Endodermal cell (in vitro differentiated cells): Measurements from ENCODE around the gene SLC4A7. TPM values are rescaled to one million over a fixed set of nuclear protein-coding genes. Genes with fewer than 3 reads are reported as not detected.
"Not testable (repeated sequence)": the region's sequence is repeated elsewhere in the genome, so short reads cannot be mapped to it uniquely, and the experiment has no call there.

ENCODE experiments used
- DNase-seq: peaks from one replicate; pipeline ENCODE4 v3.0.0-alpha.2; 2017
- H3K27ac ChIP-seq: 2 replicates; pipeline ENCODE4 v1.5.1; 2013; ENCODE audit warnings: mild to moderate bottlenecking, low read depth, low read length, moderate library complexity
- H3K27me3 ChIP-seq: 2 replicates; pipeline ENCODE4 v1.6.1; 2013; ENCODE audit warnings: mild to moderate bottlenecking, low read length, moderate library complexity; ENCODE audit not compliant: insufficient read depth, control insufficient read depth, poor library complexity, severe bottlenecking
- H3K36me3 ChIP-seq: 2 replicates; pipeline ENCODE4 v1.7.0; 2013; ENCODE audit warnings: mild to moderate bottlenecking, low read length, moderate library complexity; ENCODE audit not compliant: control insufficient read depth, insufficient read depth
- H3K4me1 ChIP-seq: one replicate; pipeline ENCODE4 v1.7.0; 2013; ENCODE audit warnings: low read length; ENCODE audit not compliant: control insufficient read depth, insufficient read depth
- H3K4me3 ChIP-seq: 2 replicates; pipeline ENCODE4 v1.5.1; 2013; ENCODE audit warnings: mild to moderate bottlenecking, low read length, moderate library complexity
- H3K9ac ChIP-seq: 2 replicates; pipeline ENCODE4 v1.6.1; 2013; ENCODE audit warnings: mild to moderate bottlenecking, low read length, moderate library complexity; ENCODE audit not compliant: poor library complexity, severe bottlenecking; ENCODE audit errors: extremely low read depth
- H3K9me3 ChIP-seq: 2 replicates; pipeline ENCODE4 v1.6.1; 2013; ENCODE audit warnings: mild to moderate bottlenecking, low read length, moderate library complexity; ENCODE audit not compliant: control insufficient read depth
- H3K27ac Mint-ChIP-seq: 2 replicates; pipeline ENCODE4 v1.8.0; 2020; ENCODE audit warnings: mixed read lengths
- H3K27me3 Mint-ChIP-seq: 2 replicates; pipeline ENCODE4 v1.8.0; 2021; ENCODE audit warnings: mild to moderate bottlenecking, mixed read lengths; ENCODE audit not compliant: insufficient read depth
- H3K36me3 Mint-ChIP-seq: 2 replicates; pipeline ENCODE4 v1.8.0; 2020; ENCODE audit warnings: low read depth, mixed read lengths
- H3K4me1 Mint-ChIP-seq: 2 replicates; pipeline ENCODE4 v1.8.0; 2020; ENCODE audit warnings: mixed read lengths
- H3K4me3 Mint-ChIP-seq: 2 replicates; pipeline ENCODE4 v1.8.0; 2020; ENCODE audit warnings: mild to moderate bottlenecking, moderate library complexity, mixed read lengths
- H3K9me3 Mint-ChIP-seq: 2 replicates; pipeline ENCODE4 v1.8.0; 2020; ENCODE audit warnings: mild to moderate bottlenecking, mixed read lengths
- WGBS, 2 experiments: methylation state at CpG; one replicate each; pipeline versions ENCODE4 v1.1.5 to v1.1.7; 2013; ENCODE audit warnings: missing lambda C conversion rate in 2 of 2, mixed read lengths in 1 of 2; ENCODE audit not compliant: insufficient coverage in 1 of 2, insufficient read length in 1 of 2; 5-methylcytosine and 5-hydroxymethylcytosine counted together
- long read RNA-seq, 4 experiments: library from polyadenylated mRNA in 2 of 4; library from RNA in 1 of 4; library from capped mRNA in 1 of 4; stranded (forward) in 3 of 4; unstranded in 1 of 4; transcript quantifications; one replicate each; pipeline ENCODE4 v2.0.0, GENCODE V29; 2020 to 2021; ENCODE audit warnings: inconsistent platforms in 1 of 4
- polyA plus RNA-seq, 2 experiments: library from polyadenylated mRNA; stranded (reverse); fragments of 50-300 nt; gene quantifications; one replicate each; pipeline ENCODE4 v1.2.3, GENCODE V29; 2013
- total RNA-seq, 2 donors: library from RNA; stranded (reverse); fragmentation: NEBNext Ultra II Directional in 1 of 2; extraction: Animal tissue kit (Norgen Biotek cat#: 25700) in 1 of 2; gene quantifications; 2 replicates in 1 of 2; 3 replicates in 1 of 2; pipeline ENCODE4 v1.2.1, GENCODE V29; 2021
- TF ChIP-seq, protein P1 (sequence below): fragments of 200-600 bp; sonication (generic); conservative IDR thresholded peaks from 2 replicates; pipeline ENCODE4 v1.5.0; 2021; ENCODE audit warnings: antibody characterized with exemption, mild to moderate bottlenecking

The SLC4A7 gene
- total RNA-seq, result 10 to 100 TPM; 58.4 to 83.8 TPM
- polyA plus RNA-seq (2013, experiment 1 of 2), result 50.7 TPM
- 49.1 TPM for polyA plus RNA-seq (2013, experiment 2 of 2)
- long read RNA-seq, experiment 1, partial matches to known transcripts, result 7 of 8 reads
- long read RNA-seq, experiment 1, other reads (novel, unspliced or antisense), result 1 of 8 reads
- long read RNA-seq, experiment 2, partial matches to known transcripts, result 8 of 25 reads
- long read RNA-seq, experiment 2, other reads (novel, unspliced or antisense), result 15 of 25 reads
- long read RNA-seq, experiment 3, partial matches to known transcripts, result 70 of 96 reads
- long read RNA-seq, experiment 3, other reads (novel, unspliced or antisense), result 22 of 96 reads
- long read RNA-seq, experiment 4, result 0 reads

DNA sequence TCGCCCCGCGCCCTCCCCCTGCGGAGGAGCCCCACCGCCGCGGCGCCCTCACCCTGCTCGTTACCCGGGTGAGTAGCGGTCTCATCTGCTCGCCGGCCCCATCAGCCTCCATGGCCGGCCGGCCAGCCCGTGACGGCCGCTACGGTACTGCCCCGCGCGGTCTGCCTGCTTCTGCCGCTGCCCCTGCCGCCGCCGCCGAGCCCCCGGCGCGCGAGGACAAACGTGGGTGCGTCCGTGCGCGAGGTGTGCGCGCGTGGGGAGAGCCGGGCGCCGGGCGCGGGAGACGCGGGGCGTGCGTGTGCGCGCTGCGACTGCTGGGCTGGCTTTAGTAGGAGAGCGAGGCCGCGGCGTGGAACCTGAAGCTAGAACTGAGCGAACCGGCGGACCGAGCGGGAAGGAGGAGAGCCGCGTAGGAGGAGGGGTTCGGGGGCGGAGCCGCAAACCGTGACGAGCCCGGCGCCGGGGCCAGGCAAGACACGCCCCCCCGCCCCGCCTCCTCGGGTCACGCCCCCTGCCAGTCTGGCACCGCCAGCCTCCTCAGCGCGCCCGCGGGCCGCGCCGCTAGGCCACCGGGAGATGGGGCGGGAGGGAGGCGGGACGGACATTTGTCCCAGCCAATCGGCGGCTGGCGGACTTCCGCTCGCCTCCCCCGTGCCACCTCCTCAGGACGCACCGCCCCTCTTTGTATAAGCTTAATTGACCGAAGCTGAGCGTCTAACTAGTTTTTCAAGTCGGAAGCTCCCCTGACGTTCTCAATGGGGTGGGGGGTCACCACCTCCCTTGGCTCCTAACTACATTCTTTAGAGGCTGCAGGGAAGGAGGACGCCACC, at the start of gene SLC4A7:
SLC4A7 (minus strand) TSS at position 370 of the 830 bp plus-strand sequence; CDS start at position 112, 258 bp downstream.
- Histone ChIP-seq H3K27ac (peak within 1 kb of the TSS; percentile 98), H3K36me3 (no peaks in the 10 kb centered on the region), H3K4me3 (peak within 1 kb of the TSS; percentile 92), H3K9me3 (no peaks in the 10 kb centered on the region), H3K9ac (peak within 1 kb of the TSS; percentile 80), H3K27me3 (no peaks in the 10 kb centered on the region), H3K4me1 (no peaks in the 10 kb centered on the region)
- peak; percentile 99 for DNase-seq
- H3K27me3 Mint-ChIP-seq, result no peaks in the 10 kb centered on the region
- TF ChIP-seq, protein P1, sequence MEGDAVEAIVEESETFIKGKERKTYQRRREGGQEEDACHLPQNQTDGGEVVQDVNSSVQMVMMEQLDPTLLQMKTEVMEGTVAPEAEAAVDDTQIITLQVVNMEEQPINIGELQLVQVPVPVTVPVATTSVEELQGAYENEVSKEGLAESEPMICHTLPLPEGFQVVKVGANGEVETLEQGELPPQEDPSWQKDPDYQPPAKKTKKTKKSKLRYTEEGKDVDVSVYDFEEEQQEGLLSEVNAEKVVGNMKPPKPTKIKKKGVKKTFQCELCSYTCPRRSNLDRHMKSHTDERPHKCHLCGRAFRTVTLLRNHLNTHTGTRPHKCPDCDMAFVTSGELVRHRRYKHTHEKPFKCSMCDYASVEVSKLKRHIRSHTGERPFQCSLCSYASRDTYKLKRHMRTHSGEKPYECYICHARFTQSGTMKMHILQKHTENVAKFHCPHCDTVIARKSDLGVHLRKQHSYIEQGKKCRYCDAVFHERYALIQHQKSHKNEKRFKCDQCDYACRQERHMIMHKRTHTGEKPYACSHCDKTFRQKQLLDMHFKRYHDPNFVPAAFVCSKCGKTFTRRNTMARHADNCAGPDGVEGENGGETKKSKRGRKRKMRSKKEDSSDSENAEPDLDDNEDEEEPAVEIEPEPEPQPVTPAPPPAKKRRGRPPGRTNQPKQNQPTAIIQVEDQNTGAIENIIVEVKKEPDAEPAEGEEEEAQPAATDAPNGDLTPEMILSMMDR, result no peak
- H3K27ac Mint-ChIP-seq, result peak within 1 kb of the TSS; percentile 96
- peaks cover 3% of the 10 kb centered on the region for H3K36me3 Mint-ChIP-seq
- H3K4me1 Mint-ChIP-seq, result peaks cover 6% of the 10 kb centered on the region
- peak within 1 kb of the TSS; percentile 100 for H3K4me3 Mint-ChIP-seq
- no peaks in the 10 kb centered on the region for H3K9me3 Mint-ChIP-seq
- WGBS, 2 experiments, result 0% methylated on average over 1 to 100 of the region's 100 CpGs

DNA sequence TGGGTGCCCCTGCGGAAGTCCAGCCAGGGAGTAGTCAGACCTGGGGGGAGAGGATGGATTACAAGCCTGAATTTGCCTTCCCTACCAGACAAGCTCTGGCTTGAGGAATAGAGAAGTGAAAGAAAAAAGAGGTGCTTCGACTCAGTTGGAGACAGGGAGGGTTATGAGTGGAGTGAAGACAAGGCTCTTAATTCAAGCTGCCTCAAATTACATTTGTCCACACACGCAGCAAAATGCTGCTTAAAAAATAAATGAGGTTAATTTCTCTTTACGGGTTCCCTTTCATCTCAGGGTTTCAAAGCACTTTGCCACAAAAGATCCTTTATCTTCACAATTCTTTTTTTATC, 49.0 kb upstream of the SLC4A7 start:
- peak; percentile 74 for DNase-seq
- H3K4me1 Mint-ChIP-seq, result peaks cover 40% of the 10 kb centered on the region
- no peaks in the 10 kb centered on the region for H3K9me3 ChIP-seq
- H3K27me3 Mint-ChIP-seq, result no peaks in the 10 kb centered on the region
- peak overlapping the region; percentile 93 for H3K27ac Mint-ChIP-seq
- H3K27ac ChIP-seq, result no peak overlapping the region
- no peaks in the 10 kb centered on the region for H3K36me3 Mint-ChIP-seq
- no peaks in the 10 kb centered on the region for H3K27me3 ChIP-seq
- H3K4me3 Mint-ChIP-seq, result peak overlapping the region; percentile 0
- TF ChIP-seq, protein P1, result no peak
- no peak overlapping the region for H3K4me3 ChIP-seq
- WGBS, 2 experiments, result 11% methylated on average over 4 of the region's 4 CpGs; no CpG with 5 or more reads in 1 of the 2 experiments
- H3K4me1 ChIP-seq, result peaks cover 13% of the 10 kb centered on the region
- no peak overlapping the region for H3K9ac ChIP-seq
- no peaks in the 10 kb centered on the region for H3K36me3 ChIP-seq
- H3K9me3 Mint-ChIP-seq, result no peaks in the 10 kb centered on the region

DNA sequence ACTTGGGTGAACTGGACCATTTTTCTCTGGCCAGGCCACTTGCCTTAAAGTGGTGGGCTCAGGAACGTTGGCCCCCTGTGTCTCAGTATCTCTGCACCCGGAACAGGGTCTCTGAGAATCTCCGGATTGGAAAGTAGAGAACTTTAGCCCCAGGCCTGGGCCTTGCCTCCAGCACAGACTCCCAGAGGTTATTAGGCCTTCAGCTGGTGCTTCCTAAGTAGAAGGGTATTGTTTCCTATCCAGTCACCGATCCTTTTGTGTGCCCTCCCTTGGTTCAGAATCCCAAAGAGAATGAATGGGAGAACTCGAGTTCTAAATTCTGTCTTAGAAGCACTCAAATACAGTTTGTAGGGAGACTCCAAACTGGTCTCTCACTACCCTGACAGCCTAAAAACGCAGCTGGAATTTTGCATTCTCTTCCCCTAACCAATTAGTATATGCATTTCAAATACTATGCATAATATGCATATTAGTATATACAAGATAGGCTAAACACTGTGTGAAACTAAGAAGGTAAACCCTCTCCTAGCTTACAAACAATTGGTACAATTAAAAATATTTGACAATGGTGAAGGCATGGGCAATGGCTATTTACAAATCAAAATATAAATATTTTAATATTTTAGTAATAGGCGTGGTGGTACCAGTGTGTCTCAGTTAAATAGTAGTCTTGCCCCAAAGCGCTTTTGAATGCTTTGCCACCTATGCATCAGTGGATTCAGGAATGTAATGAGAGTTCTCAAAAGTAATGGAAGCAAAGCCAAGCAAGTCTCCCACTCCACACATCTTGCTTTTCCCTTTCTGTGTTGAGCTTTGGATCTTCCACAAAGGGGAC, 48.5 kb upstream of the SLC4A7 start:
- H3K9me3 Mint-ChIP-seq, result no peaks in the 10 kb centered on the region
- TF ChIP-seq, protein P1, result no peak
- H3K36me3 ChIP-seq, result no peaks in the 10 kb centered on the region
- 38 to 44% methylated on average over 5 to 8 of the region's 8 CpGs for WGBS, 2 experiments
- H3K4me3 ChIP-seq, result no peak overlapping the region
- peaks cover 13% of the 10 kb centered on the region for H3K4me1 ChIP-seq
- peak; percentile 60 for DNase-seq
- no peak overlapping the region for H3K27ac ChIP-seq
- no peaks in the 10 kb centered on the region for H3K27me3 ChIP-seq
- H3K4me3 Mint-ChIP-seq, result peak overlapping the region; percentile 0
- H3K36me3 Mint-ChIP-seq, result no peaks in the 10 kb centered on the region
- H3K27me3 Mint-ChIP-seq, result no peaks in the 10 kb centered on the region
- H3K9ac ChIP-seq, result no peak overlapping the region
- H3K27ac Mint-ChIP-seq, result peak overlapping the region; percentile 93
- peaks cover 40% of the 10 kb centered on the region for H3K4me1 Mint-ChIP-seq
- H3K9me3 ChIP-seq, result no peaks in the 10 kb centered on the region

DNA sequence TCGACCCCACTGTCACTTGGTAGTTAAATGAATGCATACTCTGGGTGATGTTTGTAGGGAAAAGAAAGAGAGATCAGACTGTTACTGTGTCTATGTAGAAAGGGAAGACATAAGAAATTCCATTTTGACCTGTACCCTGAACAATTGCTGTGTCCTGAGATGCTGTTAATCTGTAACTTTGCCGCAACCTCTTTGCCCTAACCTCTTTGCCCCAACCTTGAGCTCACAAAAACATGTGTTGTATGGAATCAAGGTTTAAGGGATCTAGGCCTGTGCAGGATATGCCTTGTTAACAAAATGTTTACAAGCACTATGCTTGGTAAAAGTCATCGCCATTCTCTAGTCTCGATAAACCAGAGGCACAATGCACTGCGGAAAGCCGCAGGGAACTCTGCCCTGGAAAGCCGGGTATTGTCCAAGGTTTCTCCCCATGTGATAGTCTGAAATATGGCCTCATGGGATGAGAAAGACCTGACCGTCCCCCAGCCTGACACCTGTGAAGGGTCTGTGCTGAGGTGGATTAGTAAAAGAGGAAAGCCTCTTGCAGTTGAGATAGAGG, 47.1 kb upstream of the SLC4A7 start:
- not testable (repeated sequence) for H3K9me3 ChIP-seq, H3K36me3 Mint-ChIP-seq, H3K4me3 Mint-ChIP-seq, H3K4me3 ChIP-seq, H3K27me3 ChIP-seq, H3K36me3 ChIP-seq, DNase-seq, H3K27me3 Mint-ChIP-seq, H3K9ac ChIP-seq, H3K9me3 Mint-ChIP-seq, H3K27ac ChIP-seq
- peaks cover 13% of the 10 kb centered on the region for H3K4me1 ChIP-seq
- Mint-ChIP-seq H3K27ac (peak overlapping the region; percentile 80), H3K4me1 (peaks cover 37% of the 10 kb centered on the region)
- WGBS, 2 experiments, result 92 to 97% methylated on average over 6 to 8 of the region's 8 CpGs
